ENCODE data around the gene E4F1. TPM values are rescaled to one million over a fixed set of nuclear protein-coding genes. Genes with fewer than 3 reads are reported as not detected.

Gene E4F1
- total and polyA plus RNA-seq, 2 of the 13 experiments (the other 11 are each of a cell fraction or from before 2014, with no cell fraction given): 13.8 to 19.5 TPM

- TF ChIP-seq ZNF781 (CRISPR knock-in tag; IDR thresholded peaks at IDR 0.05; ENCODE audit: borderline replicate concordance, not compliant biosample characterization) (no peak), GFI1 (CRISPR knock-in tag; IDR thresholded peaks at IDR 0.05; ENCODE audit: borderline replicate concordance) (peak; percentile 51; the same call in 1 of the 2 replicates), ZNF292 (CRISPR knock-in tag; IDR thresholded peaks at IDR 0.05; ENCODE audit: borderline replicate concordance, low read depth) (peak; percentile 53; the same call in 1 of the 2 replicates), ADNP (CRISPR knock-in tag; IDR thresholded peaks at IDR 0.05) (no peak), ATF7-NPFF (CRISPR knock-in tag; IDR thresholded peaks at IDR 0.05; ENCODE audit: low read depth) (peak; percentile 89), PRDM10 (CRISPR knock-in tag; IDR thresholded peaks at IDR 0.05; ENCODE audit: low read depth) (peak; percentile 58; the same call in 1 of the 2 replicates), MNT (IDR thresholded peaks at IDR 0.05) (peak; percentile 60), TCF12 (IDR thresholded peaks at IDR 0.05) (no peak), TCF12 (CRISPR knock-in tag; IDR thresholded peaks at IDR 0.05) (peak; percentile 68; the same call in 1 of the 2 replicates), TRIM24 (CRISPR knock-in tag; IDR thresholded peaks at IDR 0.05) (no peak), MTA3 (CRISPR knock-in tag; IDR thresholded peaks at IDR 0.05) (no peak), SRY (CRISPR knock-in tag; IDR thresholded peaks at IDR 0.05) (peak; percentile 78; the same call in 1 of the 2 replicates), KLF6 (CRISPR knock-in tag; IDR thresholded peaks at IDR 0.05) (no peak), TP53 (CRISPR knock-in tag; conservative IDR thresholded peaks at IDR 0.05) (0 out of 2 replicates have a peak, but pooled peaks have one; percentile 51), ETV6 (CRISPR knock-in tag; conservative IDR thresholded peaks at IDR 0.05) (0 out of 2 replicates have a peak, but pooled peaks have one; percentile 38), RFX5 (IDR thresholded peaks at IDR 0.05; ENCODE audit: low read depth, low read length) (peak; percentile 18; the same call in 1 of the 2 replicates), ZNF136 (CRISPR knock-in tag; IDR thresholded peaks at IDR 0.05; ENCODE audit: low read depth) (0 out of 2 replicates have a peak, but pooled peaks have one; percentile 16), TRAFD1 (CRISPR knock-in tag; IDR thresholded peaks at IDR 0.05; ENCODE audit: borderline replicate concordance) (no peak), ZFP37 (CRISPR knock-in tag; IDR thresholded peaks at IDR 0.05; ENCODE audit: borderline replicate concordance) (no peak)
- TF ChIP-seq, protein P1, sequence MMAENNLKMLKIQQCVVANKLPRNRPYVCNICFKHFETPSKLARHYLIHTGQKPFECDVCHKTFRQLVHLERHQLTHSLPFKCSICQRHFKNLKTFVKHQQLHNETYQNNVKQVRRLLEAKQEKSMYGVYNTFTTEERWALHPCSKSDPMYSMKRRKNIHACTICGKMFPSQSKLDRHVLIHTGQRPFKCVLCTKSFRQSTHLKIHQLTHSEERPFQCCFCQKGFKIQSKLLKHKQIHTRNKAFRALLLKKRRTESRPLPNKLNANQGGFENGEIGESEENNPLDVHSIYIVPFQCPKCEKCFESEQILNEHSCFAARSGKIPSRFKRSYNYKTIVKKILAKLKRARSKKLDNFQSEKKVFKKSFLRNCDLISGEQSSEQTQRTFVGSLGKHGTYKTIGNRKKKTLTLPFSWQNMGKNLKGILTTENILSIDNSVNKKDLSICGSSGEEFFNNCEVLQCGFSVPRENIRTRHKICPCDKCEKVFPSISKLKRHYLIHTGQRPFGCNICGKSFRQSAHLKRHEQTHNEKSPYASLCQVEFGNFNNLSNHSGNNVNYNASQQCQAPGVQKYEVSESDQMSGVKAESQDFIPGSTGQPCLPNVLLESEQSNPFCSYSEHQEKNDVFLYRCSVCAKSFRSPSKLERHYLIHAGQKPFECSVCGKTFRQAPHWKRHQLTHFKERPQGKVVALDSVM (CRISPR knock-in tag; IDR thresholded peaks at IDR 0.05): 0 out of 2 replicates have a peak, but pooled peaks have one; percentile 36
Observed at GRCh38 chr16:2223221-2223941, at the start of gene E4F1 (continued).
